ENCODE data around the gene MICAL3.

MICAL3 gene

GRCh38 chr22:17845790-17846189 is 178.6 kb downstream of the MICAL3 start:
- Mint-ChIP-seq H3K4me1 (peaks cover 4% of the 10 kb centered on the region), H3K36me3 (no peaks in the 10 kb centered on the region), H3K4me3 (no peak overlapping the region), H3K9me3 (no peaks in the 10 kb centered on the region), H3K27ac (no peak overlapping the region), H3K27me3 (no peaks in the 10 kb centered on the region)

GRCh38 chr22:17845327-17845726 is 179.0 kb downstream of the MICAL3 start:
- Mint-ChIP-seq H3K36me3 (no peaks in the 10 kb centered on the region), H3K9me3 (no peaks in the 10 kb centered on the region), H3K27ac (no peak overlapping the region)

GRCh38 chr22:17844150-17844549 is 180.2 kb downstream of the MICAL3 start:
- no peaks in the 10 kb centered on the region for H3K9me3 Mint-ChIP-seq
- H3K4me3 Mint-ChIP-seq = no peak overlapping the region
- H3K27me3 Mint-ChIP-seq = no peaks in the 10 kb centered on the region
- H3K4me1 Mint-ChIP-seq = peaks cover 4% of the 10 kb centered on the region
- no peaks in the 10 kb centered on the region for H3K36me3 Mint-ChIP-seq
- no peak overlapping the region for H3K27ac Mint-ChIP-seq

More at GRCh38 chr22:17845327-17845726, 179.0 kb downstream of the MICAL3 start:
- no peak overlapping the region for H3K4me3 Mint-ChIP-seq
- peaks cover 4% of the 10 kb centered on the region for H3K4me1 Mint-ChIP-seq
- no peaks in the 10 kb centered on the region for H3K27me3 Mint-ChIP-seq

GRCh38 chr22:17842386-17842785 is 182.0 kb downstream of the MICAL3 start:
- Mint-ChIP-seq H3K36me3 (no peaks in the 10 kb centered on the region), H3K4me1 (peaks cover 4% of the 10 kb centered on the region), H3K27ac (peak overlapping the region; percentile 77), H3K9me3 (no peaks in the 10 kb centered on the region), H3K27me3 (no peaks in the 10 kb centered on the region), H3K4me3 (peak overlapping the region; percentile 39)

GRCh38 chr22:17841836-17842235 is 182.5 kb downstream of the MICAL3 start:
- peak overlapping the region; percentile 26 for H3K4me3 Mint-ChIP-seq
- no peak overlapping the region for H3K27ac Mint-ChIP-seq
- H3K27me3 Mint-ChIP-seq = no peaks in the 10 kb centered on the region
- no peaks in the 10 kb centered on the region for H3K36me3 Mint-ChIP-seq
- no peaks in the 10 kb centered on the region for H3K9me3 Mint-ChIP-seq
- peaks cover 4% of the 10 kb centered on the region for H3K4me1 Mint-ChIP-seq

- H3K4me1 Mint-ChIP-seq = peaks cover 4% of the 10 kb centered on the region
- H3K4me3 Mint-ChIP-seq = no peak overlapping the region
- no peaks in the 10 kb centered on the region for H3K27me3 Mint-ChIP-seq
- H3K27ac Mint-ChIP-seq = no peak overlapping the region
- H3K36me3 Mint-ChIP-seq = no peaks in the 10 kb centered on the region
- H3K9me3 Mint-ChIP-seq = no peaks in the 10 kb centered on the region
These were observed 186.0 kb downstream of the MICAL3 start for GRCh38 chr22:17838180-17838865.

GRCh38 chr22:17836992-17837742 is 187.2 kb downstream of the MICAL3 start:
- Mint-ChIP-seq H3K27ac (no peak overlapping the region), H3K9me3 (no peaks in the 10 kb centered on the region), H3K36me3 (no peaks in the 10 kb centered on the region), H3K4me3 (no peak overlapping the region), H3K4me1 (no peaks in the 10 kb centered on the region), H3K27me3 (no peaks in the 10 kb centered on the region)

GRCh38 chr22:17835256-17835655 is 189.1 kb downstream of the MICAL3 start:
- no peak overlapping the region for H3K27ac Mint-ChIP-seq
- no peaks in the 10 kb centered on the region for H3K27me3 Mint-ChIP-seq

GRCh38 chr22:17833489-17833888 is 190.9 kb downstream of the MICAL3 start:
- Mint-ChIP-seq H3K9me3 (no peaks in the 10 kb centered on the region), H3K27me3 (no peaks in the 10 kb centered on the region), H3K27ac (no peak overlapping the region), H3K4me3 (no peak overlapping the region), H3K4me1 (peaks cover 8% of the 10 kb centered on the region), H3K36me3 (no peaks in the 10 kb centered on the region)

More at GRCh38 chr22:17835256-17835655, 189.1 kb downstream of the MICAL3 start:
- Mint-ChIP-seq H3K4me3 (no peak overlapping the region), H3K4me1 (no peaks in the 10 kb centered on the region), H3K9me3 (no peaks in the 10 kb centered on the region), H3K36me3 (no peaks in the 10 kb centered on the region)

GRCh38 chr22:17832665-17833064 is 191.7 kb downstream of the MICAL3 start:
- Mint-ChIP-seq H3K4me1 (peaks cover 8% of the 10 kb centered on the region), H3K36me3 (no peaks in the 10 kb centered on the region), H3K4me3 (no peak overlapping the region), H3K9me3 (no peaks in the 10 kb centered on the region), H3K27ac (no peak overlapping the region), H3K27me3 (no peaks in the 10 kb centered on the region)

- H3K27ac Mint-ChIP-seq = peak overlapping the region; percentile 69
- H3K9me3 Mint-ChIP-seq = no peaks in the 10 kb centered on the region
- H3K4me3 Mint-ChIP-seq = no peak overlapping the region
- no peaks in the 10 kb centered on the region for H3K27me3 Mint-ChIP-seq
- H3K4me1 Mint-ChIP-seq = peaks cover 8% of the 10 kb centered on the region
- H3K36me3 Mint-ChIP-seq = no peaks in the 10 kb centered on the region
These were observed 192.7 kb downstream of the MICAL3 start for GRCh38 chr22:17831501-17832251.

- Mint-ChIP-seq H3K36me3 (no peaks in the 10 kb centered on the region), H3K9me3 (no peaks in the 10 kb centered on the region), H3K27me3 (no peaks in the 10 kb centered on the region), H3K27ac (no peak overlapping the region), H3K4me3 (no peak overlapping the region), H3K4me1 (peaks cover 8% of the 10 kb centered on the region)
These were observed 194.1 kb downstream of the MICAL3 start for GRCh38 chr22:17830043-17830961.

GRCh38 chr22:17829695-17830042 is 194.7 kb downstream of the MICAL3 start:
- H3K27ac Mint-ChIP-seq = no peak overlapping the region
- H3K36me3 Mint-ChIP-seq = no peaks in the 10 kb centered on the region
- no peak overlapping the region for H3K4me3 Mint-ChIP-seq
- no peaks in the 10 kb centered on the region for H3K27me3 Mint-ChIP-seq
- peaks cover 8% of the 10 kb centered on the region for H3K4me1 Mint-ChIP-seq
- H3K9me3 Mint-ChIP-seq = no peaks in the 10 kb centered on the region

- H3K27me3 Mint-ChIP-seq = no peaks in the 10 kb centered on the region
- no peak overlapping the region for H3K4me3 Mint-ChIP-seq
- no peaks in the 10 kb centered on the region for H3K9me3 Mint-ChIP-seq
- no peaks in the 10 kb centered on the region for H3K36me3 Mint-ChIP-seq
- H3K4me1 Mint-ChIP-seq = peaks cover 8% of the 10 kb centered on the region
- no peak overlapping the region for H3K27ac Mint-ChIP-seq
These were observed 195.8 kb downstream of the MICAL3 start for GRCh38 chr22:17828502-17829080.

GRCh38 chr22:17827466-17827865 is 196.9 kb downstream of the MICAL3 start:
- Mint-ChIP-seq H3K9me3 (no peaks in the 10 kb centered on the region), H3K27me3 (no peaks in the 10 kb centered on the region), H3K4me1 (peaks cover 8% of the 10 kb centered on the region), H3K27ac (no peak overlapping the region), H3K4me3 (no peak overlapping the region), H3K36me3 (no peaks in the 10 kb centered on the region)
